GM12878 (cell line): ENCODE measurements around the gene HESX1. TPM values are rescaled to one million over a fixed set of nuclear protein-coding genes. Genes with fewer than 3 reads are reported as not detected.
A peak's percentile ranks its signal among the peaks of the same experiment; 100 is the strongest.

Source experiments
- ATF2 ChIP-seq: IDR thresholded peaks from 2 replicates; pipeline ENCODE4 v1.6.1; 2012; ENCODE audit warnings: low read length, inconsistent platforms
- BCLAF1 ChIP-seq: fragments of 450-650 bp; IDR thresholded peaks from 2 replicates; pipeline ENCODE4 v1.6.1; 2017; ENCODE audit warnings: antibody characterized with exemption, mild to moderate bottlenecking, moderate library complexity
- NR2C1 ChIP-seq: fragments of 450-650 bp; IDR thresholded peaks from 2 replicates; pipeline ENCODE4 v1.6.1; 2017; ENCODE audit warnings: antibody characterized with exemption, mild to moderate bottlenecking, moderate library complexity
- NR2F1 ChIP-seq: fragments of 450-650 bp; conservative IDR thresholded peaks from 2 replicates; pipeline ENCODE4 v1.6.1; 2017; ENCODE audit warnings: mild to moderate bottlenecking
- ZNF217 ChIP-seq: fragments of 450-650 bp; IDR thresholded peaks from 2 replicates; pipeline ENCODE4 v1.6.1; 2017; ENCODE audit warnings: antibody characterized with exemption, mild to moderate bottlenecking
- polyA plus RNA-seq, 11 experiments: library from polyadenylated mRNA; depleted of rRNA in 4 of 11; unstranded in 6 of 11; stranded (reverse) in 5 of 11; fragments of >200 nt; fragmentation: Nextera tagmentation in 4 of 11; fragmentation: Illumina TruSeq in 1 of 11; extraction: Ambion mirVana in 4 of 11; extraction: Trizol in 1 of 11; gene quantifications; 1 replicate in 1 of 11; 2 replicates in 10 of 11; pipeline versions ENCODE4 v1.2.1 to v1.2.3, GENCODE V29; 2011 to 2016; ENCODE audit warnings: inconsistent platforms in 2 of 11, missing spikeins in 2 of 11, low read depth in 1 of 11
- total RNA-seq, 4 experiments: library from RNA; depleted of rRNA in 3 of 4; stranded (reverse); fragments of >200 nt in 3 of 4; fragmentation: Illumina TruSeq in 1 of 4; extraction: Trizol in 1 of 4; gene quantifications; 2 replicates each; pipeline versions ENCODE4 v1.2.1 to v1.2.3, GENCODE V29; 2013 to 2021

HESX1 gene
- total and polyA plus RNA-seq, 10 of the 15 experiments (the other 5 are each of a cell fraction or from before 2014, with no cell fraction given) = 2.5 to 5.9 (median 4.3) TPM

- TF ChIP-seq ZNF217 (0 out of 2 replicates have a peak, but pooled peaks have one; percentile 36), NR2C1 (peak; percentile 4; the same call in 1 of the 2 replicates), BCLAF1 (no peak), NR2F1 (peak; percentile 43), ATF2 (no peak)
Measured at GRCh38 chr3:57227930-57228751, 28.4 kb upstream of the HESX1 start (continued).
